ENCODE data around the gene XPO6.

Gene XPO6

DNA sequence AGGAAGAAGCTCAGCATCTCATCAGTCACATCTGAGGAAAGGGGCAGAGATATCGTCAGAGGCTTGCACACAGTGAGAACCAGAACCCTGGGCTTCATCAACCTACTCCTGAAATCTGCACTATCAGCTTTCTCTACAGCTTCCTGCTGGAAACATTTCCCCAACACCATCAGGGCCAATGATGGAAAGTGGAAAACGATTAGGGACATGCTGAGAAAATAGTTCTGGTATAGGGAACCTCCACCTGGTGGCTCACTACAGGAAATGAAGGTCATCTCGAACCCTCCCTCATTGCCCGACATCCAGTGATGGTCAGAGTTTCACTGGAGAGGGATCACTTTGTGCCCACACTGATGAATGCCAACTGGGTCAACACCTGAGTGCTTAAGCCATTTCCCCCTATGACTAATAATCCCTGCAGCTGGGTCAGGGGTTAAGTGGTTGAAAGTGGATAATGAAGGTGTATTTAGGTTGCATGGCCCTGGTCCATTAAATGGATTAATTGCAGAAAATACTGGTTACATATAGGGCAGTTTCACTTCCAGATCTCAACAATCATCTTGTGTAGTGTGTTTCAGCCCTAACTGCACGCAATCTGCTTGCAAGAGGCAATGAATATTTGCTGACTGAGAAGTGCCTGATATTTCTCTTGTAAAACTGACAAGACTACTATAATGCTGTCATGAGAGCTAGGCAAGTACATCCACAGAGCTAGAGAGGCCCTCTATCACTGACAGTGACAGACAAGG is 105.1 kb downstream of the XPO6 start:
- DNase-seq: no peak

DNA sequence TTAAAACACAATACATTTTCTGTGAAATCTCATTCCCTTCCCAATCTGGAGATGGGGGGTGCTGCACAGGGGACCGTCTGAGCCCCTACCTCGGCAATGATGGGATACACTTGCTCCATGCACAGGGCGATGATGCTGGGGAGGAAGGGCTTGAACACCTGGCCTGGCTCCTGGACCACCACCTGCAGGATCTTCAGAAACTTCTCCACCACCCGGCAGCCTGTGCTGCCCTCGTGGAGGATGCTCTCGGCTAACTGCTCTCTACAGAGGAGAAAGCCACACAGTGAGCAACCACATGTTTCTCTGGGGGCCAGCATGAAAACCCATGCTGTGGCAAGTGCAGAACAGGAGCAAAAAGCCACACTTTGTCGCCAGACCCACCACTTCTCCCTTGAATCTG is 105.8 kb downstream of the XPO6 start:
- DNase-seq: no peak

DNA sequence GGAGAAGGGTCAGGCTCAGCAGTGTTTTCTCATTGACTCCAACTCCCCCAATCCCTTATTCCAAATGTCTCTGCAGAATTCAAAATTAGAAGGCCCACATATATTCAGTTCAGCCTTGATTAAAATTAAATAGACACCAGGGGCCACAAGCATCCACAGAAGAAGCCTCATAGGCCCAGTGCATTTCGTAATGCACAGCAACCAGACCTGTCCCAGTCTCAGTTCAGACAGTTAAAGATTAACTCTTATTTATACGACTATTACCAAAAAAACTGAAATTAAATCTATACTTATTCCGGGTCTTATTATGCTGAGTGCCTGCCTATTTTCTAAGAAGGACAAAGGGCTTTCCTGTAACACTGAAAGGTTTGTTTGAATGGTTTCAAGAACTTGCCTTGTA is 106.5 kb downstream of the XPO6 start:
- no peak for DNase-seq

DNA sequence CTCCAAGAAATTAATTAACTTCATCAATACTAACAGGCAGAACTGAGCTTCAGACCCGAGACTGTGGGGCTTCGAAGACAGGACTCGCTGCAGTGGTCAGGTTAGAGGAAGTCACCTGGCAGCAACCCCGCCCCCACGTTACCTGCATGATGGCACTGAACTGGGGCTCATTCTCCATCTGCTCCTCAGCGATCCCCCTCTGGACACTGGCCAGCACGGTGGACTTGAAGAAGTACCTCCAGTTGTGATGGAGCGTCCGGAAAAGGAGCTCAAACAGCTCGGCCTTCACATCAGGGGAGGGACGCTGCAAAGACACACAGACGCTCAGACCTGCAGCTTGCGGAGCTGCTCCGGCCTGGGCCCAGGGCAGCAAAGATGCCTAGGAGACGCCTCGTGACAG is 107.4 kb downstream of the XPO6 start:
- no peak for DNase-seq

DNA sequence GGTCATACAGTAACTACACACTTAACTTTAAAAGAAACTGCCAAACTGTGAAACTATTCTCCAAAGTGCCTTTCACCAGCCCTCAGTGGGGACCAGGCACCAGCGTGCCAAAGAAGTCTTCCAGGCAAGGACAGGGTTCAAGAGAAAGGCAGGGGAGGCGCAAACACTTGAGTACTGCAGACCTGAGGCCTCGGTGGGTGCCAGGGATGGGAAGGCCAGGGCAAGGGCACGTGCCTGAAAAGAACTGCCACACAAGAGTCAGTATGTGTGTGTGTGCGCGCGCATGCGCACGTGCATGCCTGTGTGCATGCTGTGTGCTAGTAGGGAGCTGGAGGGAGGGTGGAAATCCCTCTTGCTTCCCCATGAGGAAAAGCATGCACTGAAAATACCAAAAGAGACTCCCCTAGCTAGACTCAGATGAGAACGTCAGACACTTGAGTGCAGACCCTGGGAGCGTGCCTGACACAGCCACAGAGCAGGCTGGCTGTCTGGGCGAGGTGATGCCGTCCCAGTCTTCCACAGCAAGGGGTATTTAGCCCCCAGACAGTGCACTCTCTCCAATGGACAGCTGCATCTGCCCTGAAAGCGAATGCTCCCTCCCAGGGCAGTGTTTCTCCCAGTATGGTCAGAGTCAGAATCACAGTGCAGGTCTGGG is 108.1 kb downstream of the XPO6 start:
- no peak for DNase-seq

DNA sequence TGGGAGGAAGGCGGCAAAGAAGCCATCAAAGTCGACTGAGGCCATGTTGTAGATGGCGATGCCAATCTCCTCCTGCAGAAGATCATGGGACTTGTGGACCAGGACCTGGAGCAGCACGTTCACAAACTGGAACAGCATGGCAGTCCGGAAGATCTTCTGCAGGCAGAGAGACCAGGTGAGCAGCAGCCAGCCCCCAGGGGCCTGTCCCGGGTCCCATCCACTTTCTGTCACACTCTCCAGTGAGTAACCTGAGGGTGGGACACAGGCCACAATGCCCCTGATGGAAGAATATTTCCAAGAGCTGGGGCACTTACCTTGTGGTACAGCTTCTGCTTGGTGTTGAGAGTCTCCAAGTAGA is 110.3 kb downstream of the XPO6 start:
- DNase-seq: no peak

DNA sequence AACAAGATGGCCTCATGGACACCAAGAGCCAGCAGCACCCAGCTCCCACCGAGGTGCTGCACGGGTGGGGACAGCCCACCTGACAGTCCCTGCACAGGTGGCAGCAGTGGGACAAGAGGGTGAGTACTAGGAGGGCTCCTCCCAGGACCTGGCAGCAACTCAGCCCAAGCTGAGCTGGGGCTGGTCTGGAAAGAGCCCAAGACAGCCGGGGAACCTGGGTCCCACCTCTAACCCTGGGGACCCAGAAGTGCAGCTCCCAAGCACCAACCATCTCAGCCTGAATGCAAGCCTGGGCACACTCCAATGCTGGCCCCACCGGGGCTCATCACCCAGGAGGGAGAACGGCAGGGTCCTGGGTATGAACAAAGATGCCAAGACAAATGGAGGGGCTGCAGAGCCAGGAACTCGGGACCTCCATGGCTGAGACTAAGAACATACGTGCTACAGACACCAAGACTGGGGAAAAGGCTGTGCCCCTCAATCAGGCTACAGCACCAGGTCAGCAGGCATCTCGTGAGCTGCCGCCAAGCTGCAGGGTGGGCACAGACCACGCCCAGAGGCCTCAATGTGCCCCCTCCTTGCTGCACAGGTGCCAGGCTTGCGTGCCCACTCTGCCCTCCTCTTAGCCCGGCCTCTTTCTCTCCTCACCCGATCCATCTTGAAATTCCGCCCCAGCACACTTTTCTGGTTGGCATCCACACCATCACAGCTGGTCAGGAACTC is 110.8 kb downstream of the XPO6 start:
- no peak for DNase-seq

DNA sequence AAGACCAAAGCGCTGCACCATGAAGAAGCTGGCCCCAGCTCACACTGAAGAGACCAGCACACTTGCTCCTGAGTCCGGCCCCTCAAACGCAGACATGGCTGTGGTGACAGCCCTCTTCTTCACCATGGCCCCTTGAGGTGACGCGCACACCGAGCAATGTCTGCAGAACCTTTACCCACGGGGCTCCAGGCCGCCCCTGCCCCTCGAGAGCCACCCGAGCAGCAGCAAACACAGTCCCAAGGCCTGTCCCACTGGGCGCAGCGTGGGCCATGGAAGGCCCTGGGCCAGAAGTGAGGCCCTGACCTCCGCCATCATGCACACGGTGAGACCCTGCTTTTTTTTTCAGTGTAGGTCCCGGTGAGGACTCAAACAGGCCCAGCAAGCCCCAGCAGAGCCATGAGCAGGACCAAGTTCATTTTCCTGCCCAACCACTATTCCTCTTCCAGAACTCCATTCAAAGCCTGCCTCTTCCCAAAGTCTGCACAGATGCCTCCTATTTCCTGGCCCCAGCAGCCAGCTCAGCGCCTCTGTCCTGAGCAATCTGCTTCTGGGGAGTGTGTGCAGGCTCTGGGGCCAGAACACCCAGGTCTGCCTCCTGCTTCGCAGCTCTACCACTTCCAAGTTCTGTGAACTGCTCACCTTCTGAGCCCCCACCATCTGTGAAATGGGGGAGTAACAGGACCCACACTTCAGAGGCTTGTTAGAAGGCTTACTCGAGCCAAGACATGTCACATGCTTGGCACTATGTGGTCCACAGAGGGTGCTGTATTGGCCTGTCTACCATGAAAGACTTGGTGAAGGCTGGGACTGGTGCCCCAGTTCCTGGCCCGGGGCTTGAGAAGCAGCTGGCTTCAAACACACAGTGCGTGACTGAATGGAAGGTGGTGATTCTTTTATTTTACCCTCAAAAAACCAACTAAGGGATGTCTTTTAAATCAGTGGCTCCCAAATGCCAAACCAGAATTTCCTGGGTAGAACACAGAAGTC is 112.5 kb downstream of the XPO6 start:
- DNase-seq: no peak

DNA sequence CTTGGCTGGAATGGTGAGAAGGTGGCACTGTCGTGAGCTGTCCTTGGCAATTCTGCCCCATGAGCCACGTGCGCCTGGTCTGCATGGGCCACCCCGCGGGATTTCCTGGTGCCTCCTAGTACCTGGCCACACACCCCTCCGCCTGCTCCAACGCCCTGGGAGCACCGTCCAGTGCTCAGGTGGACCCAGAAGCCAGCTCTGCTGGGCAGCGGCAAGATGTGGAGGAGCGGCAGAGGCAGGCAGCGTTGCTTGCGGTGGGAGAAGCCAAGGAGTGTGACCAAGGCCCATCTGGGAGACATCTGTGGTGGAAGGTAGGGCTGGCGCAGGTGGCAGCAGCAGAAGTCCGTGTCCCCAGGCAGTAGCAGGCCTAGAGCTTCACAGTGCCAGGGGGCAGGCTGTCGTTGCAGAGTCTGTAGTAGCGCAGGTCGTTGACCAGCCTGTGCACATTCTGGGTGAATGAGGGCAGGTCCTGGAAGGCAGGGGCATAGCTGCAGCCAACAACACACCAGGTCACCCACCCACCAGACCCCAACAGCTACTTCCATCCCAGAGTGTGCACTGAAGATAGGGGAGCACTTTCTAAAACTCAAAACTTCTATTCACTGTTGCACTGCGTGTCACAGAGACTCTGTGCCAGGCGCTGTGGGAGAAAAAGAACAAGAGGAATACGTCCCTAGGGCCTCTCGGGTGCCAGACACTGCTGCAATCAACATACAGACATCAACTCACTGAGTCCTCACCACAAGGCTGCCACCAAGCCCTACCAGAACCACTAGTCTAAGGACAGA is 113.4 kb downstream of the XPO6 start:
- DNase-seq: no peak

DNA sequence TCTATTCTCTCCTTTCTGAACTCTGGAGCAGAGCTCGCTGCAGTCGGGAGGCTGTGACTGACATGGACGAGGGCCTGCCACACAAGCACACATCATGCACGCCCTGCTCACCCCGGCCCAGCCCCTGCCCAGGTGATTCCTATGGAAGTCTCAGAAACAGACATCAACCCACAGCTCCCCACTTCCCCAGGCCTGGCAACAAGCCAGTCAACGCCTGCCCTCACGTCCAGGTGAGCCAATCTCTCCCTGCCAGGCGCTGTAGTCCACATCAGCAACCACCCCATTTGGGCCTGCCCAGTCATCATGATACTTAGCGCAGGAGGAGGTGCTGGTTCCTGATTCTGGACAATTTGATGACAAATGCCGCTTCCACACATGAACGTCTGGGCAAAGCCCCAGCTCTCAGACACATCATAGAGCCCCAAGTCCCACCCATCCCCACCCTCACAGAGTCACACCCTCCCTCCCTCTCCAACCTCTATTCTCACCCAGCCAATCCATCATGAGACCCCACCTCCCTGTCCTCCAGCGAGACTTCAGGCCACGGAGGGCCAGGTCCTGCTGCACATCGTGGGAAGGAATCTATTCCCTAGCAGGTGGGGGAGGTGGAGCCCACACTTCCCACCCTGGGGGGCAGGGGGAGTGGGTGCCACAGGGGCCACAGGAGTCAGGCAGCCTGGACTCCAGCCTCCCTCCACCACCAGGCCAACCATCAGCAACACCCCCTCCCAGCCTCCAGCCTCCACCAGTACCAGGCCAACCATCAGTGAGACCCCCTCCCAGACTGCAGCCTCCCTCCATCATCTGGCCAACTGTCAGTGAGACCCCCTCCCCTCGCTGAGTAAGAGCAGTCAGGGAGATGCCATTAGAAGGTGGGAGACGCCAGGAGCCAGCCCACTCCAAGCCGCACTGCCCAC is 114.5 kb downstream of the XPO6 start:
- DNase-seq: no peak

DNA sequence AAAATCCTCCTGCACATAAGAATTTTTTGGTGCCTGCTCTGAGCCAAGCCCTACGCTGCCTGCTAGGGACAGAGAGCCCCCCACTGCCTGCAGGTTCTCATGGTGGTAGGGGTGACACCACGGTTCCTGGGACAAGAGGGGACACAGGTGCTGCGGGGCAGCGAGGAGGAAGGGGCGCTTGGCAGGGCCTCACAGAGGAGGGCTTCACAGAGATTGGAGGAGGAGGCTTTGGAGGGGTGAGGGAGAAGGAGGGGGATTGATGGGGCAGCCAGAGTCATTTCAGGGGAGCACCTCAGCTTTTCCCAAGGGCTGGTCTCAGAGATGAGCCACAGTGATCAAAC is 118.4 kb downstream of the XPO6 start:
- no peak for DNase-seq

DNA sequence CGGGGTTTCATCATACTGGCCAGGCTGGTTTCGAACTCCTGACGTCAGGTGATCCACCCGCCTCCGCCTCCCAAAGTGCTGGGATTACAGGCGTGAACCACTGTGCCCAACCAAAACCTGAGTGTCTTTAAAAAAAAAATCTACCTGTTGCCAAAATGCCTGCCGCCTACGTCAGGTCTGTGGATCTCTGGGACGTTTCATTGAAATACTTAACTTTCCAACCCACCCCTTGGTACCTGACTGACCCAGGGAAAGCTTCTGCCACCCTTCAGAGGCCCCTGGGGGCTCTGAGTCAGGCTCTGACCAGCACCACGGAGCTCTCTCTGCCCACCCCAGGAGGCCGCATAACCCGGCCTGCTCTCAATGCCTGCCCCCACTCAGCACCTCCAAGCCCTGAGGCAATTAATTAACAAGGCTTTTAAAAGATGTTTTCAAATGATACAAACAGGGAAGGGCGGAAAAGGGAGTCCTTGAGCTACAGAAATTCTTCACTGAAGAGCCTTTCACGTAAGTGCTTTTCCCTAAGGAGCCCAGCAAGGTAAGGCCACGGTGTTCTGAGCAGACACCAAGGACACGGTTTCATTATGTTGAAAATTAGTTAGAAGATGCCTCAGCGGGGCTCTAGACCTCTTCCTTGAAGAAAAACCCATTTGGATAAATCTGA is 118.9 kb downstream of the XPO6 start:
- no peak for DNase-seq

DNA sequence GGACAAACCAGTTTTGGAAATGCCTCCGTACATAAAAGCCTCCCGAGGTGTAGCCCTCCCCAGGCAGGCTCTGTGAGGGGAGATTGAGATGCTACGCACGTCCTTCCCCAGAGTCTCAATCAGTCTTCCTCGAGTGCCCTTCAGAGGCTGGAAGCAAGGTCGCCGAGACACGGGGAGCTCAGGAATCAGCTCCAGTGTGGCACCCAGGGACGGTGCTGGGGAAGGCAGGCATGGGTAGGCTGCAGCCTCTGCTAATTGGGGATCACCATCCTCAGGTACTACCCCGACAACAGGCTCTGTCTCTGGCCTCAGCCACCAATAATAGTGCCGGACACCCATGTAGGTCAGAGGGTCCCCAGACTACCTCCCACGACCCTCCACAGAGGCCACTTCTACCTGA is 120.1 kb downstream of the XPO6 start:
- DNase-seq: no peak

DNA sequence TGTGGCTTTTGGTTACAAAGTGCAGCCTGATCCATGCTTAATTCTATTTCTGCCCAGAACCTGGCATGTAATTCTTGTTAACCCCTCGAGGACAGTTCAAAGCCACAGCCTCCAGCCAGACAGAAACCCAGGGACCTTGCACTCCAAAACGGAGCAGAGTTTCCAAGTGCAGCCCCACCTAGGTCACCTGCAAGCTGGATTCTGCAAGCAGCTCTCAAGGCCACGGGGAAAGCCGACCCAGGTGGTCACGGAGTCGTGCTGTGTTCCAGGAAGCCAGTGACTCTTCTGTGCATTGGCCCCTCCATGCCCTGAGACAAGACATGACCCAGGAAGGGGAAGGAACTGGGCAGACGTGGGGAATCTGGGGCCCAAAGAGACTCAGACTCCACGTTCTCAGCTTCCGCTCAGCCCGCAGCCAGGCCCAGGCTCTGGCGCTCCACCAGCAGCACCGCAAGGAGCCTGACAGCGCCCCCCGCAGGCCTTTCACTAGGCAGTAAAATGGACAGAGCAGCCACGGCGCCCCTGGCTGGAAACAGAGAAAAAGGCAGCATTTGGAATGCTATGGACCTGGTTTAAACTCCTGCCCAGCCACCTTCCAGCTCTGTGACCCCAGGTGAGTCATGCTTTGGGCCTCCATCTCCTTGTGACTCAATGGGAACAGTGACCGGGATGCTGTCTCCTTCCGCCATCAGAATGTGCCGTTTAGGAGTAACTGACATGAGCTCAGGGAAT is 121.0 kb downstream of the XPO6 start:
- DNase-seq: no peak

DNA sequence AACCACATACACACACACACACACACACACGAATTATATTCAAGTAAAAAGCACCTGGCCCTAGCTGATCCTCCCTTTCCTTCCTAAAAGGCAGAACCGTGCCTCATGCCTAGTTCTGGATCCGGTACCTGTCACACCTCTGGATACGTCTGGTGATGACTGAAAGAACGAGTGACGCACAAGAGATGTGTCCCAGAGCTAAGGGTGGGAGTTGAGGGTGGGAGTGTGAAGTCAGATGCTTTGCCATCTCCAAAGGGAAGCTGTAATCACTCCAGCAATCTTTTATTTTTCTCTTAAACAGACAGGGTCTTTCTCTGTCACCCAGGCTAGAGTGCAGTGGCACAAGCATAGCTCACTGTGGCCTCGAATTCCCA is 121.8 kb downstream of the XPO6 start:
- no peak for DNase-seq

DNA sequence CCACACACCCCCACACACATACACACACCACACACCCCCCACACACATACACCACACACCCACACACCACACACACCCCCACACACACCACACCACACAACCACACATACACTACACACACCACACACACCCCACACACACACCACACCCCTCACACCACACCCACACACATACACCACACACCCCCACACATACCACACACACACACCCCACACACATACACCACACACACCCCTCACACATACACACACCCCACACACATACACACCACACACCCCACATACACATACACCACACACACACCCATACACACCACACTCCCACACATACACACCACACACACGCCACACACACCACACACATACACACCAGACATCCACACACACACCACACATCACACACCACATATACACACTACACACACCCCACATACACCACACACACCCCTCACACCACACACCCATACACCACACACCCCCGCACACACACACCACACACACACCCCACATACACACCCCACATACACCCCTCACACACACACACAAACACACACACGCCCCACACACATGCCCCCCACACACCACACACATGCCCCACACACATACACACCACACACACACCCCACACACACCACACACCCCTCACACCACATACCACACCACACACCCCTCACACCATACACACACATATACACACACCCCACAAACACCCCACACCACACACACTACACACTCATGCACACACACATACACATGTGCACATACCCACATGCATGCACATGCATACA is 122.4 kb downstream of the XPO6 start:
- DNase-seq: no peak

DNA sequence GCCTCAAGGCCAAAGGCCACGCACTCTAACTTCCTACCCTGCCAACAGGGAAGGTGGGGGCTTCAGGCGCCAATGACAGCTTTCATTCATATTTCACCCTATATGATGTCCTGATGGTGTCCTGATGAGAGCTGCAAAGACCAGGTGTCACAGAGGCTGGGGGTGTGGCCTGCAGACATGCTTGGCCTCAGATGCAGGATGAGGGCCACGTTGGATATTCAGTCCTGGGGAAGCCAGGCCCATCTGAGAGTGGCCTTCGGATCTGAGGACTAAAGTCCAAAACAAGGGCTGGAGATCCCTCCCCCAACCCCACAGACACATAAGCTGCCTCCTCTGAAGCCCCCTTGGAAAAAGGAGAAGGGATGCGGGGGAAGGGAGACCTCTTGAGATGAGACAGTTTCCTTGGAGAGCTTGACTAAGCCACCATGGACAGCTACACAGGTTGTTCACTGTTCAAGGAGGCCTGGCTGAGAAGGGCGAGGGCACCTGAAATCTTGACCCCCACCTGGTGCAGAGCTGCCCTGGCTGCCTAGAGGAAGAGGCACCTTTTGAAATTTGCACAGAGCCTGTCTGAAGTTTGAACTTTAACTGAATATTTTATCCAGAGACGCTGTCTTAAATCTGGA is 124.0 kb downstream of the XPO6 start:
- no peak for DNase-seq

DNA sequence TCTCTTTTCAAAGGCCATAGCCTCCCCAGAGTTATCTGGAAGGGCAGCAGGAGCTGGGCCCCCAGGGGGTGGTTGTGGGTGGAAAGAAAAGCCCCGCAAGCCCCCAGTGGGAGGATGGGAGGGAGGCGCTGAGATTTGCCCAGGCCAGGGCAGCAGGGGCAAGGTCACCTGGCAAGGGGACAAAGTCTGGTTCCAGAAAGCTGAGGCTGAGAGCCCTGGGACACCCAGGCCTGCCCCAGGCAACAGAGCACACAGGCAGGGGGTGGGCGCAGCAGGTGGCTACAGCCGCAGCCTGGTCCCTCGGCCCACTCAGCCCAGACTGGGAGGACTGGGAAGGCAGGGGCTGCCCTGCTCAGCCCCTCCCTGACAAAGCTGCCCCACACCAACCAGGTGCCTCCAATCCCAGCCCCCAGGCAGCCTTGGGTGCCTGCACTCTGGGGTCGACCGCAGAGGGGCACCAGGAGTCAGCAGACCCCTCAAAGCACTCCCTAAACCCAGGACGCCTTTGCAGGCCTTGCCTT is 124.6 kb downstream of the XPO6 start:
- no peak for DNase-seq

All from stimulated activated CD4-positive, alpha-beta T cell treated with anti-CD3 and anti-CD28 coated beads, Interleukin-4, amount 100 ng/mL, for 1 hour (primary cell).